GM21529 (cell line): ENCODE measurements around the gene SSBP3.

Experiments used
- ATAC-seq: cut with Tn5 transposase; IDR thresholded peaks from one replicate; pipeline ENCODE4 v1.9.1; 2021; ENCODE audit not compliant: unreplicated experiment

The SSBP3 gene

DNA sequence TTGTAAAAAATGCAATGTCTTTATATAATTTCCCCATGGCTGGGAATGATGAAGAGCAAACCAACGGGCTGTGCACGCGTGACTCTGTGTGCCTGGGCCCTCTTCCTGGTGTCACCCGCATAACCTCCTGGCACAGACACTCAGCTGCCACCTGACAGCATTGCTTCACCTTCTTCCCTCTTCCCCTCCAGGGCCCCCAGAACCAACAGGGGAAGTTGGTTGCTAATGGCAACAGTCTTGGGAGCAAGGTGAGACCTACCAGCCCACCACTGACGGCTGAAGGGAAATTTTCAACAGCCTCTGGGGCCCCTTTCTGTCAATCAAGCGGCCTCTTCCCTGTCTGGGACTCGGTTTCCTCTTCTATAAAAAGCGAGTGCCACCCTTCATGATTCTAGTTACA, 33.2 kb downstream of the SSBP3 start:
- ATAC-seq: no peak

DNA sequence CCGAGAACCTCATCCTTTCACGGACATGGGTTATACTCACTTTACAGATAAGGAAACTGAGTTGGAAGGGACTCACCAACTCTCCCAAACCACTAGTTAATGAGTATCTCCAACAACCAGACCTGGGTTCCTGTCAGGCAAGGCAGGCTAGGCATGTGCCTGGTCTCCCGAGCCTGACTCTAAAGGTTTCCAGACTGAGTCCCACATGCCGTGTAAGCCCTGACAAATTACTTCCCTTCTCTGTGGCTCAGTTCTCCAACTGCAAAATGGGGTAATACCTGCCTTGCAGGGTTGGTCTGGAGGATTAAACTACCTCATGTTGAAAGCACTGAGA, 34.3 kb downstream of the SSBP3 start:
- ATAC-seq: no peak

DNA sequence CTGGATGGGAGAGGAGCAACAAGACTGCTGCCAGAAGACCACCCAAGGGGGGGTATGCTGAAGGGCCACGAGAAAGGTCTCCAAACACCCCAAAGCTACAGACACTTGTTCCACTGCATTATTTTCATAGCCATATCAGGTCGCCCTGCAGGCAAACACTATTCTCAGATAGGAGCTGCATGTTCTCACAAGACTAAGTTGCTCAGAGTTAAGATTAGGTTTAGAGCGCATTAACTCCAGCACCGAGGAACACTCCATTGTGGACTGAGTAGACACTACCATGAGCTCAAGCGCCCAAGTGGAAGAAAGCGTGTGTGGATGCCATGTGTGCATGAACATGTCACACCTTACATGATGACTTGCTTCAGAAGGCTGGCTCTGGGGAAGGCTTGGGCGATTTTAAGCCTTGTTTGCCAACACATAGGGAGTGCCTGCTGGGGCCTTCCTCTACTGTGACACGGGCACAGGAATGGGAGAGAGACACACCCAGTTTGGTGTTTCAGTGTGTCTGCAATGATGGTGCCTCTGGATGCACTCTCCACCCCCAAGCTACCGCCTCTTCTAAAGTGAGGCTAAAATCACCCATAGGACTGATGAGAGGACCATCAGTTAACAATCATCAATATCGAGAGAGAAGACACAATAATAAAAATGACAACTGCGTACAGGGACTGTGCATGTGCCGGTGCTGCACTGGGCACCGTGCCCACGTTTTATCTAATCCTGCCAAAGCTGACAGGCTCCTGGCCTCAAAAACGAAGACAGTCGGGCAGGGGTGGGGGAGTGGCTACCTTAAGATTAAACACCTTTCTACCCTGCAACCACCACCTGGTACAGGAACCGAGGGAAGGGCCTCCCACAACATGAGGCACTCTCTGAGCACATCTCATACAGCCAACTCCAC, 34.9 kb downstream of the SSBP3 start:
- ATAC-seq: no peak

DNA sequence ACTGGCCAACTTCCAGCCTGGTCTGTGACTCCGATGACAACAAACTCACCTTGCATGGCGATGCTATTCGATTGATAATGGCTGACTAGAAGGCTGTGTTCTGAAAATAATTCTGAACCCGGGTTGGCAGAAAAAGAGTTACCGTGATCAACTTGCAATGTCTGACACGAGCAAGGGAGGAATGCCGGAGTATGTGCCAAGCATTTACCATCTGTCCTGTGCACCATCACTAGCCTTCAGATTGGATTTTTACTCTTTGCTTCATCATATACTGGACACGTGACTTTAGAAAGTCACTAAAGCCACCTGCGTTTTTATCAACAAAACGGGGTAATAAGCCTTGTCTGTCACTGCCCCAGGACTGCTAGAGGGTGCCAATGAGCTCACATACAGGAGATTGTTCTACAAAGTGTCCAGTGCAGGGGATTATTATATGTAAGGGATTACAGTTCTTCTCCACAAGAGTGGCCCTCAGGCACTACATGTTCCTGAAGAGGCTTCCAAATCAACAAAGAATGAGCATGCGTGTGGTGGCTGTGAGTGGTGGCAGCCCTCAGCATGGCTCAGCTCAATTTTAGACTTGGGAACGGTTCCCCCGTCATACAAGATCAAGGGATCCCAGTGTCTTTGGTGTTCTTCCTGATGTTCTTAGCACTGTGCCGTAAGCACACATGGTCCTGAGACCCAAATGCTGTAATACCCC, 35.8 kb downstream of the SSBP3 start:
- no peak for ATAC-seq

DNA sequence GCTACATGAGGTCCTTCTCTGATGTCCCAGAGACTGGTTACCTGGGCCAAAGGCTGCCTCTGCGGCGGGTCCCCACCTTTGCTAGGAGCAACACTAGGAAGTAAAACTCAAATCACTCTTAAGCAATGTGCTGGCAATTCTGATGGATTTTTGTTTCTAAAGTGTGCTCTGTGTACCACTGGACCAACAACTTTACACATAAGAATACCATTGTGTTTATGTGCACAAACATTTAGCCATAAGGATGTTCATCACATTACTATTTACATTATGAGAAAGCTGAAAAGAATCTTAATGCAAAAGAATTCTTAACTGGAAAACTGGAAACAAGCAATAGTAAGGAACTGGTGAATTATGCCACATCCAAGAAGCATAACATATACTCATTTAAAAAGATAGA, 38.6 kb downstream of the SSBP3 start:
- no peak for ATAC-seq

DNA sequence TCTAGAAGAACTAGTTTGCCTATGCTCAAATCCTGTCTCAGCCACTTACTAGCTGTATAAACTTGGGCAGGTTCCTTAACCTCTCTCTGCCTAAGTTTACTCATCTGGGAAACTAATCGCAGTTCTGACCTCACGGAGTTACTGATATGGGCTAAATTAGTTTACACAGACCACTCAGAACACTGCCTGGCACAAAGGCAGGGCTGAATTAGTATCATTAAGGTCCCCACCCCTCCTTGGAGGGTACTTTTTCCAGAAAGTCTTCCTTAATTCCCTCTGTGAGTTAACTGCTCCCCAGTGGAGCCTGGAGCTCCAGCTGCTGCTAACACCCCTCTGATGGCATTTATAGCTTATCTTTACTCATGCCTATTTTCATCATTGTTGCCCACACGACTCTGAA, 40.3 kb downstream of the SSBP3 start:
- ATAC-seq: no peak

DNA sequence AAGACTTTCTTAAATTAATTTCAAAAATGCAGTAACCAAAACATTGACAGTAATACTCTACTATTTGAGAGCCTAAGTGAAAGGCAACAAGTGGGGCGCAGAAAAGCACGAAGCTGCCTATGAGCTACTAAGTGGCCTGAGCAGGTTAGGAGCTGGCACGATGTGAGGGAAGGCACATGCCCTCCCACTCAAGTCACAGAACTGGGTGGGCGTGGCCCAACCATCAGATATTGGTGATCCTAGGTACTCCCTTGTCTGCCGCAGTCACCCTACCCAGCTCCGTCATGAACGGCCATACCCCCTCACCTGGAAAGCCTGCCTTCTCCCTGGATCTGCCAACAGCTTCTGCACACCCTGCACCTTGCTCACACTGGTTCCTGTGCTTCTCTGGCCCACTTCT, 40.8 kb downstream of the SSBP3 start:
- ATAC-seq: no peak

DNA sequence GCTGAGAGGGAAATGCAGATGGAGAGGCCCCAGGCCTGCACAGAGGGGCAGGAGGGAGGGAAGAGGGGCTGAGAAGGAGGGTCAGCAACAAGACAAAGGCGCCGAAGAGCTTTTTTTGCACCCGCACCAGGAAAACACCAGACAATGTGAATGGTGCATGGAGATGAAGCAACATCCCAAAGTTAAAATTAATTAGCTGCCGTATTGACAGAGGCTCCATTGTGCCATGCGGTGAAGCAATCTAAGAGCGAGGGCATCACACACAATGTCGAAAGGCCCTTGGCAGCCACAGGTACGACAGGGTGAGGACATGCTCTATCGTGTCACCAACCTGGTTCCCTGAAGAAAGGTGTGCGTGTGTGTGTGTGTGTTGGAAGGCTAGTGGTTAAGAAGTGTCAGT, 41.2 kb downstream of the SSBP3 start:
- ATAC-seq: no peak

DNA sequence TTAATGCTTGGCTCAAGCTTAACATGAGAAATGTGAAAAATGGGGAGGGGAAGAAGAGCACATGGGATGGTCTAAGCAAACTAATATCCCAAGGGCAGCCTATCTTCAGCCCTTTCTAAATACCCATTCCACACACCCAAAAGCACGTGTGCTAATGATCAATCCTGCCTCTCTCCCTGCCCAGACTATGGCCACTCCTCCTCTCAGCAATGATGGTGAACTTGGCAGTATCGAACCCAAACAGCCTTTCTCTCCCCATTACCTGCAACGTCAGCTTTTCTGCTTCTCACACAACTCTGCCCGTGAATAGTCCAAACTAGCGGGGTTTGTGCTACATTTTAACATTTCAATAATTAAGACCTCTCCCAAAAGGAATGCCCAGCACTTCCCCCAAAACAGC, 41.6 kb downstream of the SSBP3 start:
- no peak for ATAC-seq

DNA sequence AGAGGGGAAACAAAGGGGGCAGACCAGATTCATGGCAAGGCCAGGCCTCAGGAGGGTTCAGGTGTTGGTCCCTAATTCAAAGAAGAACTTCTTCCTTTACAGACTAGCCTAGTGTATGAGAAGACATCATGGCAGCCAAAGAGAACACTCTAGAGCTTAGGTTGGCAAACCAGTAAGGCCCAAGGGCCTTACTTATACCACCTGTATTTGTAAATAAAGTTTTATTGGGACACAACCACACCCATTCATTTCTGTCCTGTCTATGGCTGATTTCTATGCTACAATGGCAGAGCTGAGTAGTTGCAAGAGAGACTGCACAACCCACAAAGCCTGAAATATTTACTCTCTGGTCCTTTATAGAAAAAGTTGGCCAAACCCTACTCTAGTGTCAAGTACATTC, 42.3 kb downstream of the SSBP3 start:
- no peak for ATAC-seq

DNA sequence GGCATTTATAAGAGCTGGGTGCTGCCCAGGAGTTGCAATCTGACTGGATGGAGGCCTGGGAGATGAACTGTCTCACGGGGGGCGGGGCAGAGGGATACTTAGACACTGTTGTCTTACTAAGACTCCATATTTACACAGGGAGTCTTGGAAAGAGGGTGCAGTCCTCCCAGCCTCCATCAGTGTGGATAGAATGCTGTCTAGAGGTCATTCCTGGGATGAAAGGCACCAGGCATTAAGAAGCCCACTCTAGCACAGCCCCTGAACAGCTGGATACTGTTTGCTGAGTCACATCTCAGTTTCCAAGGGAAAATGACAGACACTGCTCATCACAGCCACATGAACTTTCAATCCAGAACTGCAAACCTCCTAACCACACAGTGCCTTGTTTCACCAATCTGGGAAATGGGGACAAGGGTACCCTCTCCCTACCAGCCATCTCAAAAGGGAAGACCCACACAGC, 43.3 kb downstream of the SSBP3 start:
- no peak for ATAC-seq

DNA sequence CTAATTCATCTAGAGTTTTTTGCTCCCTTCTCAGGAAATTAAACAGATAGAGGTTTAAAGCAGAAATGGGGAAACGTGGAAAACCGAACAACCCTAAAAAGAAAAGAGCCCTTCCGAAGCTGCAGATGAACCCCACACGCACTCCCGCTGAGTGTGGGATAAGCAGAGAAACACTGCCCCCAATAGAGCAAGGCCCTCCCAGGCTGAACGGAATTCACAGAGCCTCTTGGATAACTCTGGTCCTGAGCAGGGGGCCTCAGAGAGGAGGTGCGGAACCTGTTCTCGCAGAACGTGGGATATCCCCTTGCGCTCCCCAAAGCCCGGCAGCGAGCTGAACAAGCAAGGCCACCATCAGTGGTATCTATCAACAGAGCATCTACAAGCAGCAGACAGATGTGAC, 44.9 kb downstream of the SSBP3 start:
- no peak for ATAC-seq

DNA sequence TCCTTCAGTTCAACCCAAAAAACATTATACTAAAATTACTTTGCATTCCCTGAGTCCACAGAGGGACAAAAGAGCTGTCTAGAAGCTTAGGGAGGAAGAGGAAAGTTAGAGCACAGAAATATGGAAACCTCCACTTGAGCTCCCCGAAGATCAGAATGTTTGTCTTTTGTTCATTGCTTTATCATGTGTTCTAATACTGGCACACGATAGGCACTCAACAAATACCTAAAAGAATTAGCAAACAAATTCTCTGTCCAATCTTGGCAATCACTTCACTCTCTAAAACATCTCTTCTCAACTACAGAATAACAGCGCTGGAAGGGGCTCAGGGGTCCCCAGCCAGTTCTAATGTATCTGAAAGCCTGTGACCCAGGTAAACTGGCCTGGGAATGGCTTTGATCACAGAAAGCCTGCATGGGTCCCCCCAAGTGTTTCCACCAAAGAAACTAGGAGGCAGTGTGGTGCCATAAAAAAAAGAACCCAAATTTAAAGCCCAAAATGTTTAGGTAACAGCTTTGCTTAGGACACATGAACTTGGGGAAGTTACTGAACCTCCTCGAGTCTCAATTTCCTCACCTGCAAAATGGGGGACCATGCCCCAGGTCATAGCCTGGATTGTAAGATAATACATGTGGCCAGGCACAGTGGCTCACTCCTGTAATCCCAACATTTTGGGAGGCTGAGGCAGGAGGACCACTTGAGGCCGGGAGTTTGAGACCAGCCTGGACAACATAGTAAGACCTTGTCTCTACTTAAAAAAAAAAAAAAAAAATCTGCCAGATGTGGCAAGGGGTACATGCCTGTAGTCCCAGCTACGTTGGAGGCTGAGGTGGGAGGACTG, 45.8 kb downstream of the SSBP3 start:
- no peak for ATAC-seq

DNA sequence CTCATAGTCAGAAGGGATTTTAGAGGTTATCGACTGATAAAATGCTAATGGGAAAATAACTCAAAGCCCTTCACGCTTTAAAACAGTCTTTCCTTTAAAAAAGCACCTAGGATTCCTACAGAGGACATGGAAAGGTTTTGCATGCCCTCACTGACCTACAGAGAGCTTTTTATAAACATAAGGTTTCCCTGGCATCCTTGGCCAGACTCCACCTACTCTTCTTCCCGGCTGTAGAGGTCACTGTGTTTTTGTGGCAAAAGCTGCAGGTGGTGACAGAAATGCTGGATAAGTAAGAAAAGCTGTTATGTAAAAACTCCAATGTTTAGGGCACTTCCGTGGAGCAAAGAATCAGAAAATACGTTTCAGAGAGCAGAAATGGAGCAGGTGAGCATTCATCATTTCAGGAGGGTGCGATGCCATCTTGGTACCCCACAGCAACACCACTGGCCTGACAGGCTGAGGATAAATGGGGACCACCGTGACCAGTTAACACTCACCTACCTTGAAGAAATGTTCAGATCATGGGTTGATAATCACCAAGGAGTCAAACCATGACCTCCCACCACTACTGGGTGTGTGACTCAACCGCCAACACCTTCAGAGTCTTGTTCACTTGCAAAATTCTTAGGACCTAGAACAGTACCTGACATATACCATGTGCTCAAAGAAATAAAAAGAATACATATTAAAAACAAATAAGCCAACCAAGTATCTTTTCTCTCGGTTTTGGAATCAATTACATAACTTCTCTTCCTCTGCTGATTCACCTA, 46.6 kb downstream of the SSBP3 start:
- ATAC-seq: no peak

DNA sequence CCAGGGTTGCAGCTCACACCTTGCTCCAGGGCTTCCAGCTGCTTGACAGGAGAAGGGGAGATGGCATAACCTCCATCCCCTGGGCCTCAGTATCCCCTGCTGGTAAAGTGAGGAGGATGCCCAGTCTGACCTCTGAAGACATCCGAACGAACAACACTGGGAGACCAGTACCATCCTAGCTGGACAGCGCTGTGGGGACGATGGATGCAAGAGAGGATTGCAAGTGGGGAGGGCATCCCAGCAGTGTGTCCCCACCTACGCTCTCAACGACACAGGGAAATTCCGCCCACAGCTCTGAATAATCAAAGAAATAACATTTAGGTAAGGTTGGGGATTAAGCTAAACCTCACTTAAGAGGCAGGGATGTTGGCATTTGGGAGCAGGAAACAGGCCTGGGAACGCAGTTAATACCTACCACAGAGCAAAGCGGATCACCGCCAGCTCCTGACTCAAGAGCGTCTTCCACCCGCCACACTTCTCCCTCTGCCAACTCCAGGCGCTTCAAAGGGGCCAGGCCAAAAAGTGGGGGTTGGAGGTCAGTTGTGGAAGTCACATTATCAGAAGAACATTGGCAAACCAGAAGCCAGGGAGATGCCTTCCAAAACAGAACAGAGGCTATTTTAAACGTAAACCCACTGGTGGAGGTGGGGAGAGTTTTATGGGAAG, 47.6 kb downstream of the SSBP3 start:
- ATAC-seq: no peak

DNA sequence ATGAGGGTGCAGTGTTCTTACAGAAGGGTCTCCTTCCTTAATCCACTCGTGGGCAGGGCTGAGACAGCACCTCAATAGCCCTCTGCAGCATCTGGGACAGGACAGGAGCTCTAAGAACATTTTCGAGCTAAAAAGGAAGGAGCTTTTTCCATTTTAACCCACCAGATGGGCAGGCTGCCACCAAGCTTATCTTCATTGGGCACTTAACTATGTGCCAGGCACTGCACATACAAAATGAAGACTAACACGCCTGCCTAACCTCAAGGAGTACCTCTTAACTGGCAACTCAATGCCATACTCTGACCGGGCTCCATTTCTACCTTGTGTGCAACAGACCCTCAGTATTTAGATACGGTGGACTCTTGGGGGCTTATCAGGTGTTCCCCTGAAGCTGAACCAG, 48.2 kb downstream of the SSBP3 start:
- no peak for ATAC-seq

DNA sequence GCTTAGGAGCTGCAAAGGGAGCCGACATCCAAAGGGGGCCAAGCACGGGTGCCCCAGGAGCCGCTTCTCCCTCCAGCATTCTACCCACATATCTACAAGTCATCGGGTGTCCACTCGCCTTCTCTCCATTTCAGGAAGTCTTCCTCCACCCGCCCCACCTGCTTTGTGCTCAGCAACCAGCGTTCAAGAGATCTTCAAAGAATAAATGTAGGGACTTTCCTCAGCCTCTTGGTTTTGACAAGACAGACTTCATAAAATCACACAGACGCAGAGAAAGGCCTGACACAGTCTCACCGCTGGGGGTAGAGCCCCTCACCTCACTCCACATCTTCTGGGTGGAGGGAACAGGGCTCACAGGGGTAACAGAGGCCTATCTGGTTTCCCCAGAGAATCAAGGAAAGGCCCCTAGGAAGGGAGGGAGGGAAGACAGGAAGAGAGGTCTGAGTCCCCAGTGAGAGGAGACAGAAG, 49.5 kb downstream of the SSBP3 start:
- ATAC-seq: no peak

DNA sequence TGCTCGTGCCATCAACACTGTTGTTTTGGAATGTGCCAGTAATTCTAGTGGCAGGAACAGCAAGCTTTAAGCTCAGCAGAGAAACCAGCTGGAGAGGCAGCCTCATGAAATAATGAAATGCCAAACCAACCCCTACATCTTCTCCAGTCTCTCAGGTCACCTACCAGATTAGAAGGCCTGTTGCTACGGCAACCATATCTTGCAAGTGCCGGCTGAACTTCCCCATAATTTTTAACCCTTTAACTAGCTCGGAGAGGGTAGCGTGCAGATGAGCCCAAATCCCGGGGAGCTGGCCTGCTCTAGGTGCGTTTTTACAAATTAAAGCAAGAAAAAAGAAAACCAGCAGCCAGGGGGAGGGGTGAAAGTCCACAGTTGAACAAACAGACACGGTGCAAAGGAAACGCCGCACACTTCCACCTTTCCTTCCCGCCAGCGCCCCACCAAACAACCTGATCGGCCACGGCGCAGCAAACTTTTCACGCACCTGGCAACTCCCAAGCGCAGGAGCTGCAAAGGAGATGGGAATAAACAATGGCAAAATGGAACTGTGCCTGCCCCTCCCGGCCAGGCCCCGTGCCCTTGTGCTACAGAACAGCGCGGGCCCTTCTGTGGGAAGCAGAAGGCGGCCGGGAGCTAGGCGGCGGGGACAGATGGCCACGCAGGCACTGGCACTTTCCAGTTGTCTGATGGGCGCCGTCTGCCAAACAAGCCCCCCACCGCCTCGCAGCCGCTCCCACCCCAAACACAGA, 50.1 kb downstream of the SSBP3 start:
- no peak for ATAC-seq

DNA sequence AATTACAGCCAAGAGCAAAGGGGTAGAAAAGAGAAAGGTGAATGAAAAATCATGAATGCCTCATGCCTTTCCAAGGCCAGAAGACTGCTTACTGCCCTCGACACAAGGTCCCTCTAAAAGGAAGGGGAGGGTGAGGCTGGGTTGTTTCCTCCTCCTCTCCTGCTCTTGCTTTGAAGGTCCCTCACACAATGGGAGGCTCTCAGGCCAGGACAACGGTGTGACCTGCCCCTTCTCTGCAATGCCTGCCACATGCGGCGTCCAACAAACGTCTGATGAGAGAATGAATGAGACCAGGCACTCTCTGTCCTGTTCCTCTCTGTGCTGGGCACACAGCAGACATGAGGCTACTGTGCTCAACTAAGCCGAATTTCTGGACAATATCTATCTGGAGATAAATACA, 51.3 kb downstream of the SSBP3 start:
- ATAC-seq: no peak

DNA sequence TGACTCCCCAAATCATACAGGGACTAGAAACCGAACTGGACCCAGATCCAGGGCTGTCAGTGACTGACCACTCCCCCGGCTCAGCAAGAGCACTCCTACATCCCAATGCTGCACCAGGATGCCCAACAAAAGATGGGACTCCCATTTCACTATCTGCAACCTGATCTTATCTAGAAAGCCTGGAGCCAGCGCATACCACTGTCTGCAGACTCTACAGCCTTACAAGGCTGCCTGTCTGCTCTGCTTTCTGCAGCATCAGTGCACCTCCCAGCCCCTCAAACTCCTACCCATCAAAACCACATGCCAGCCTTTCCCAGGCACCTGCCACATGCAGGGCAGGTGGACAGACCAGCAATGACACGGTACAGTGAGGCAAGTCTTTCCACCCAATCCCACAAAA, 52.2 kb downstream of the SSBP3 start:
- no peak for ATAC-seq
